Measurements from ENCODE around the gene UGT1A8. TPM values are rescaled to one million over a fixed set of nuclear protein-coding genes. Genes with fewer than 3 reads are reported as not detected.
"Not testable (repeated sequence)": the region's sequence is repeated elsewhere in the genome, so short reads cannot be mapped to it uniquely, and the experiment has no call there.

Gene UGT1A8
- total RNA-seq, 1 donor from 2014 or later, result 4.4 TPM

DNA sequence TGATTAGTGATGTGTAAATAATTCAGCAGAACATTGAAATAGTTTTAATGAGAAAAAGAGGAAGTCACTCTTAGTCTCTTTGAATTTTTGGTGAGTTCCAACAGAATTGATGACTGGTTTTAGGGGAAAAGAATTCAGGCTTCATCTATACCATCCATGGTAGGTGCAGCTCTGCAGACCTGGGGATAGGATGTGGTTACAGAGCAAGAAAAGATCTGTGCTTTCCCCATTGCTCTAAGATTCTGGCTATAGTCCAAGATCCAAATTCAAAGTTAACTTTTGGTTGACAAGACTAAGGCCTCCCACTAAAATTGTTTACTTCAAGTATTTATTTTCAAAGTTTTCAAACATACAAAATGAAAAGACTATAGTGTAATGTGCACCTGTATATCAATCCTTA, 22.4 kb downstream of the UGT1A8 start:
- DNase-seq (ENCODE audit: low spot score), result no peak

DNA sequence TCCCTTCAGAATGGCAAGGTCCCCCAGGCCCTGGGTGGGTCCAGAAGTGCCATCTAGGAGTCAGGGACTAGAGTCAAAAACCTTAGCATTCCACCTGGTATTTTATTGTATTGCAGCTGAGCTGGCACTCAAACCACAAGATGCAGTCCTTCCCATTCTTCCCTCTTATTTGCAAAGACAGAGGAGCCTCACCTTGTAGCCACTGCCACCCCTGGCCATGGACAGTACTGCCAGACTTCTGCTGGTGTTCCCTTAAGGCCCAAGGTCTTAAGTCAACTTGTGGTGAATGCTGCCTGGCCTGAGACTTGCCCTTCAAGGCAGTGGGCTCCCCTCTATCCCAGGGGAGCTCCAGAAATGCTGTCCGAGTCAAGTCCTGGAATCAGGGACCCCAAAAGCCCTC, 25.7 kb downstream of the UGT1A8 start:
- DNase-seq (ENCODE audit: low spot score), result no peak

GRCh38 chr2:233646033-233646432, 28.6 kb downstream of the UGT1A8 start:
- not testable (repeated sequence) for DNase-seq (ENCODE audit: low spot score)

- peak; percentile 80 for DNase-seq (ENCODE audit: low spot score)
Observed at GRCh38 chr2:233650981-233651380, 33.5 kb downstream of the UGT1A8 start.

- DNase-seq (ENCODE audit: low spot score), result no peak
Observed at GRCh38 chr2:233651430-233651829, 34.0 kb downstream of the UGT1A8 start.

- DNase-seq (ENCODE audit: low spot score), result no peak
Observed at GRCh38 chr2:233654501-233654900, 37.1 kb downstream of the UGT1A8 start.

GRCh38 chr2:233655043-233655442, 37.6 kb downstream of the UGT1A8 start:
- DNase-seq (ENCODE audit: low spot score), result no peak

- DNase-seq (ENCODE audit: low spot score), result not testable (repeated sequence)
Observed at GRCh38 chr2:233655943-233656342, 38.5 kb downstream of the UGT1A8 start.

DNA sequence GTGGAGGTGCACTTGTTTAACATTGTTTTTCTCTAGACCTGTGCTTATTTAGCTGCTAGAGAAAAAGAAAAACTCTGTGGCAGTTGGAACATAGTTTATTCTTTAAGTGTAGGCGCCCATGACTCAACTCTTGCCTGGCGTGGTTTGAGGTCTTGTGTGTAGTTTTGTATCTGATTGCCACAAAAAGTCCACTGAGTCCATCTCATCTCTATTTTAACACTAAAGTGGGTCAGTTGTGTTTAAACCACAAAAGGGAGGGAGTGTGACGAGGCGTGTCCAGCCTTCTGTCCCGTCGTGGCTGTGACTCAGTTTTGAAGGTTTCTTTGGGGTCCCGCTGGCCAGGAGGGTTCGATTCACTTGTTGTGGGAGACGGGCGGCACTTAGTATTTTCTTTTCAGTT, 39.0 kb downstream of the UGT1A8 start:
- DNase-seq (ENCODE audit: low spot score), result no peak

DNA sequence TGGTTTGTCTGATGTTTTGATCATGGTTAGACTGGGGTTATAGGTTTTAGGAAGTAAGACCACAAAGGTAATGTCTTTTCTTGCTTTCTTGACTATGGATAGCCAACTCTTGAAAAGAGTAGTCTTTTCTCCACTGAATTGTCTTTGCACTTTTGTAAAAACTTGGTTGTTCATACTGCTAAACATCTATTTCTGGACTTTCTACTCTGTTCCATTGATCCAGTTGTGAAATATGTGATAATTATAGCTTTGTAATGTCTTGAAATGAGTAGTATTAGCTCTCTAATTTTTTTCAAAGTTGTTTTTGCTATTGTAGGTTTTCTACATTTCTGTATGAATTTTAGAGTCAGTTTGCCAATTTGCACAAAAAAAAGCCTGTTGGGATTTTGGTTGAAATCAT, 41.2 kb downstream of the UGT1A8 start:
- DNase-seq (ENCODE audit: low spot score), result no peak

DNA sequence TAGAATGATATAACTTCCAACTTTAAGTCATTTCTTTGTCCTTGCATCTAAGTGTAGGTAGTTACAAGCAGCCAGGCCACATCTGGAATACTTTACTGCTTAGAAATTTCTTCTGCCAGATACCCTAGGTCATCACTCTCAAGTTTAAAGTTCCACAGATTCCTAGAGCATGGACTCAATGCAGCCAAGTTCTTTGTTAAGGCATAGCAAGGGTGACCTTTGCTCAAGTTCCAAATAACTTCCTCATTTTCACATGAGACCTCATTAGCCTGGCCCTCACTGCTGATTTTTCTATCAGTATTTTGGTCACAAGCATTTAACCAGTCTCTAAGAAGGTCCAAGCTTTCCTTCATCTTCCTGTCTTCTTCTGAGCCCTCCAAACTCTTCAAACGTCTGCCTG, 46.5 kb downstream of the UGT1A8 start:
- DNase-seq (ENCODE audit: low spot score), result no peak

DNA sequence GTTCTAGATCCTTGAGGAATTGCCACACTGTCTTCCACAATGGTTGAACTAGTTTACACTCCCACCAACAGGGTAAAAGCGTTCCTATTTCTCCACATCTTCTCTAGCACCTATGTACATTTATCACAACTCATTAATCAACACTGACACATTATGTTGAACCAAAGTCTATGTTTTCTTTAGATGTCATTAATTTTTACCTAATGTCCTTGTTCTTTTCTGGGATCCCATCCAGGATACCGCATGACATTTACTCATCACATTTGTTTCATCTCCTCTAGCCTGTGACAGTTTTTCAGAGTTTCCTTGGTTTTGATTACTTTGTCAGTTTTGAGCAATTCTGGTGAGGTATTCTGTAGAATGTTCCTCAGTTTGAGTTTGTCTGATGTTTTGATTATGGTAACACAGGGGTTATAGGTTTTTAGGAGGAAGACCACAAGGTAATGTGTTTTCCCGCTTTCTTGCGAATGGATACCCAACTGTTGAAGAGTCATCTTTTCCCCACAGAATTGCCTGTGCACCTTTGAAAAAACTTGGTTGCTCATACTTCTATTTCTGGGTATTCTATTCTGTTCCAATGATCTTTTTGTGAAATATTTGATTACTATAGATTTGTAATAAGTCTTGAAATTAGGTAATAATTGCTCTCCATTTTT, 51.3 kb downstream of the UGT1A8 start:
- no peak for DNase-seq (ENCODE audit: low spot score)

GRCh38 chr2:233671290-233672161, 54.1 kb downstream of the UGT1A8 start, which contains the start of gene UGT1A9:
UGT1A9 (plus strand) TSS chr2:233671898; CDS start chr2:233671935, 37 bp downstream.
- no peak for DNase-seq (ENCODE audit: low spot score)

- no peak for DNase-seq (ENCODE audit: low spot score)
Observed at GRCh38 chr2:233672886-233673285, 55.5 kb downstream of the UGT1A8 start.

GRCh38 chr2:233673896-233674295, 56.5 kb downstream of the UGT1A8 start:
- no peak for DNase-seq (ENCODE audit: low spot score)

- no peak for DNase-seq (ENCODE audit: low spot score)
Observed at GRCh38 chr2:233674314-233674713, 56.9 kb downstream of the UGT1A8 start.

- DNase-seq (ENCODE audit: low spot score), result no peak
Observed at GRCh38 chr2:233674995-233675394, 57.6 kb downstream of the UGT1A8 start.

GRCh38 chr2:233676046-233676445, 58.6 kb downstream of the UGT1A8 start:
- DNase-seq (ENCODE audit: low spot score), result no peak

DNA sequence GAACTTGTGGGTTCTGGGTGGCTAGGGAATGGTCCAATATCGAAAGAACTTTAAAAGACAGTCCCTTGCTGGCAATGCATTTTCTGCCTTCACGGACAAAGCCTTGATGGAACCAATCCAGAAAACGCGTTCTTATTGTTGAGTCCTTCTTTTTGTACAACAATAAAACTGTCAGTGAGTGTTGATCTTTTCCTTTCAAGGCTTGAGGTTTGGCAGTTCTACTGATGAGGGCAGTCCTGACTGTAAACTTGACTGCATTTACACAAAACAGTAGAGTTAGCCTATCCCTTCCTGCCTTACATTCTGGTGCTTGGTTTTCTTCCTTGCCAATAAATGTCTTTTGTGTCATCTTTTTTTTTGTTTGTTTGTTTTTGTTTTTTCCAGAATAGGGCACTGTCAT, 61.8 kb downstream of the UGT1A8 start:
- no peak for DNase-seq (ENCODE audit: low spot score)

DNA sequence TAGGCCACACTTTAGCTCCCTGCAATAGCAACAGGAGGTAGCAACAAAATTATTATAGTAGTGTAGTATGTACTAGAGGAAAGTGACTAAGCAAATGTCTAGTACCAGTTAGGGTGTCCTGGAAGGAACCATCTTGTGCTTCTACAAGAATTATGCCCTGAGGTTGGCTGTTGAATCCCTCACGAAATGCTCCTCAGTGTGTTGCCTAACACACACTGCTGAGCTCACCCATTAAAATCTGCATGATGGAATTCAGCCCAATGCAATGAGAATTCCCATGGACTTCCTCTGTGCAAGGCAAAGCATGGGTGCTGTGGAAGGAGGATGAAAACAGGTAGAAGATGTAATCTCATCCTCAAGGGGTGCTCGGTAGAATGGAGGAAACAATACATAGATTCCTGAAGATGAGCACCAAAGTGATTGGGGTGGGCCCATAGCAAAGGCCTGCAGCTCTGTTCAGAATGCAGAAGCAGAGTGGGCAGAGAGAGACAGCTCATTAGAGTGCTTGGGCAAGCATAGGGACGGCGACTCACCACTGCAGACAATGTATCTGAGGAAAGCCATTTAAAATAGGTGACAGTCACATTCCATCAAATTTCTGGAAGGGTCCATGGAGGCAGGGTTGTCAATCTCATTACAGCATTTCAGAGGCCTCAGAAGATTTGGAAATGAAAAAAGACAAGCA, 63.1 kb downstream of the UGT1A8 start:
- no peak for DNase-seq (ENCODE audit: low spot score)

DNA sequence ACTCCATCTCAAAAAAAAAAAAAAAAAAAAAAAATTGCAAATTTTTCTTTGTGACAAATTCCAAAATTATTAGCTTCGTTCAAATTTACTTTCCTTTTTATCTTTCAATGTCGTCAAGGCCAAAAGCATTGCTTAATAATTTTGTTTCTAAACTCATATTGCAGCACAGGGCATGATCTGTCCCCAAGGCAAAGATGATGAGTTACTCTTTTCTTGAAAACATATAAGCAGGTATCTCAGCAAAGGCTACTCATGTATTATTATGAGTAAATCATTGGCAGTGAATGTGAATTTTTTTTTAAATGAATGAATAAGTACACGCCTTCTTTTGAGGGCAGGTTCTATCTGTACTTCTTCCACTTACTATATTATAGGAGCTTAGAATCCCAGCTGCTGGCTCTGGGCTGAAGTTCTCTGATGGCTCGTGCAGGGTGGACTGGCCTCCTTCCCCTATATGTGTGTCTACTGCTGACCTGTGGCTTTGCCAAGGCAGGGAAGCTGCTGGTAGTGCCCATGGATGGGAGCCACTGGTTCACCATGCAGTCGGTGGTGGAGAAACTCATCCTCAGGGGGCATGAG, 64.2 kb downstream of the UGT1A8 start, which contains the start of gene UGT1A7:
TSS of gene UGT1A7 (plus strand) at position 381 of the 579 bp plus-strand sequence. CDS start at position 418, 37 bp downstream.
- no peak for DNase-seq (ENCODE audit: low spot score)

DNA sequence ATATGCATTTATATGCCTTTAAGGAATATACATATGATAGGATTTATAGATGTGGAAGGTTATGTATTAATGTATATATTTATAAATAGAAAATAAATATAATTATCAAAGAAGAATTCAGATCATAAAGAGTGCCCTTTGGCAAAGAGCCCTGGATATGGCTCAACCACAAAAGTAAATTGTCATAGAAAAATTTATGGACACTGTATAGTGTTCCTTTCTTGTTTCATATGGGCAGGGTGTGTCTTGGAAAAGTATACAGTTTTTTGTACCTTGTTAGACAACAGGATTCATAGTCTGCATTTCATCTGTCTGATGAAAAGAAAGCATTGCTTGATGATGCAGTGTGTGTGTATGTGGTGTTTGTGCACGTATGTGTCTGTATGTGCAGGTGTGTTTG, 67.2 kb downstream of the UGT1A8 start:
- no peak for DNase-seq (ENCODE audit: low spot score)

Data from ureter (tissue), 1 donor.